Stimulated activated CD8-positive, alpha-beta memory T cell treated with anti-CD3 and anti-CD28 coated beads, Interleukin-12 subunit alpha, Interleukin-12 subunit beta, amount 100 ng/mL, for 4 hours (primary cell): Measurements from ENCODE around the gene SMARCB1.
"Not testable (repeated sequence)": the region's sequence is repeated elsewhere in the genome, so short reads cannot be mapped to it uniquely, and the experiment has no call there.

Experiments
- DNase-seq: peaks from one replicate; pipeline ENCODE4 v3.0.0-alpha.2; 2020; ENCODE audit warnings: low read depth

SMARCB1 gene

DNA sequence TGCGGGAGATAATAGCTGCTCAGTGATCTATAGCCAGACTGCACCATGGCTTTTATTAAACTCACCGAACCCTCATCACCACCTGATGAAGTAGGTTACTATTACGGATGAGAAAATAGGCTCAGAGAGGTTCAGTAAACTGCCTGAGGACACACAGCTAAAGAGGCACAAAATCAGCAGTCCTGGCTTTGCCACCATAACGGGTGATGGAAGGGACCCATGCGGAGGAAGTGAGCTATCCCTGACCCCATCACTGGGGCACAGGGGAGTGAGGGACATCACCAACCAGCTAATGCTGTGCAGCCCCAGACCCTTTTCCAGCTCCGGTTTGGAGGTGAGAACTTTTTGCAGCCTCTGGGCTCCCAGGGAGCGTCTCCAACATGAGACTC, 59.3 kb downstream of the SMARCB1 start:
- no peak for DNase-seq

DNA sequence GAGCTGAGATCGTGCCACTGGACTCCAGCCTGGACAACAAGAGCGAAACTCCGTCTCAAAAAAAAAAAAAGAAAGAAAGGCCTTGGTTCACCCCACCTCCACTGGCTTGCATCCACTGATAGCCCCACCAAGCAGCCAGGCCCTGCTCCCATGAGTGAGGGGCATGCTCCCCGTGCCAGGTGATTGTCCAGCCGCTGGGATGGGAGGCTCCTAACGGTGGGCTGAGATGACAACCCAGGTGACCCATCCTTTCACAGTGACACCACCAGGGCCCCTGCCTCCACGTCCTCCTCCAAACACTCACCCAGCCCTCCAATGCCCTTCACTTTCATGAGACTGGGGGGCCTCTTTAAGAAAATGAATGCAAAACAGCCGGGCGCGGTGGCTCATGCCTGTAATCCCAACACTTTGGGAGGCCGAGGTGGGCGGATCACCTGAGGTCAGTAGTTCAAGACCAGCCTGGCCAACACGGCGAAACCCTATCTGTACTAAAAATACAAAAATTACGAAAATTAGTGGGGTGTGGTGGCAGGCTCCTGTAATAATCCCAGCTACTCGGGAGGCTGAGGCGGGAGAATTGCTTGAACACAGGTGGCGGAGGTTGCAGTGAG, 60.6 kb downstream of the SMARCB1 start:
- DNase-seq = no peak

DNA sequence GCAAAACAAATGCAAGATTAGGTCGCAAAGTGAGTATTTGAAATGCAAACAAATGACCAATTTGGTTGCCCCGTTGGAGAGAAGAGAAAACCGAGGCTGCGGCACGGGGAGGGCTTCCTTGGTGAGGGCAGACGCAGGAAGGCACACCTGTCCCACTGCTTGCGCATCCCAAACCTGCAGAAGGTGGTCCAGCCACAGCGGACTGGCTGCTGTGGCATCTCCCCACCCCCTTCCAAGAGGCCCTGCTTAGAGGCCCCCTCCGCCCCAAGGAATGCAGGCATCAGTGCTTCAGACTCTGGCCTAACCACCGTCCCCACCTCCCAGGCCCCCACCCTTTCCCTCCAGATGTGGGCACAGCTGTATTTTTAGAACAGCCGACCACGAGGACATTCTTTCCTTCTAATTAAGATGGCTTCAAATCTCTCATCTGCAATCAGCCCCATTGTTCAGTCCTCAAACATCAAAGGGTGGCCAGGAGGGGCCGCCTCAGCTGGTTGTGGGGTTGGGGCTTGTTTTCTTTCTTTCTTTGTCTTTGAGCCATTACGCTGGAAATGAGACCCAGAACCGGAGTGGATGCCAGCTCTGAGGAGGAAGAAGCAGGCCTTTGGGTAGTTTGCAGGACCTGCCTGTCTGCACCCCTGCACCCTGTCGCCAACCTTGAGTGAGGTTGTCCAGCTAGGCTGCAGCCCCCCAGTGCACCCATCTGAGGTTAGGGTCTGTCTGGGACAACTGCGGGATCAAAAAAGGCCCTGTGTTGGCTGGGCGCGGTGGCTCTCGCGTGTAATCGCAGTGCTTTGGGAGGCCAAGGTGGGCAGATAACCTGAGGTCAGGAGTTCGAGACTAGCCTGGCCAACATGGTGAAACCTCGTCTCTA, 61.5 kb downstream of the SMARCB1 start:
- no peak for DNase-seq

DNA sequence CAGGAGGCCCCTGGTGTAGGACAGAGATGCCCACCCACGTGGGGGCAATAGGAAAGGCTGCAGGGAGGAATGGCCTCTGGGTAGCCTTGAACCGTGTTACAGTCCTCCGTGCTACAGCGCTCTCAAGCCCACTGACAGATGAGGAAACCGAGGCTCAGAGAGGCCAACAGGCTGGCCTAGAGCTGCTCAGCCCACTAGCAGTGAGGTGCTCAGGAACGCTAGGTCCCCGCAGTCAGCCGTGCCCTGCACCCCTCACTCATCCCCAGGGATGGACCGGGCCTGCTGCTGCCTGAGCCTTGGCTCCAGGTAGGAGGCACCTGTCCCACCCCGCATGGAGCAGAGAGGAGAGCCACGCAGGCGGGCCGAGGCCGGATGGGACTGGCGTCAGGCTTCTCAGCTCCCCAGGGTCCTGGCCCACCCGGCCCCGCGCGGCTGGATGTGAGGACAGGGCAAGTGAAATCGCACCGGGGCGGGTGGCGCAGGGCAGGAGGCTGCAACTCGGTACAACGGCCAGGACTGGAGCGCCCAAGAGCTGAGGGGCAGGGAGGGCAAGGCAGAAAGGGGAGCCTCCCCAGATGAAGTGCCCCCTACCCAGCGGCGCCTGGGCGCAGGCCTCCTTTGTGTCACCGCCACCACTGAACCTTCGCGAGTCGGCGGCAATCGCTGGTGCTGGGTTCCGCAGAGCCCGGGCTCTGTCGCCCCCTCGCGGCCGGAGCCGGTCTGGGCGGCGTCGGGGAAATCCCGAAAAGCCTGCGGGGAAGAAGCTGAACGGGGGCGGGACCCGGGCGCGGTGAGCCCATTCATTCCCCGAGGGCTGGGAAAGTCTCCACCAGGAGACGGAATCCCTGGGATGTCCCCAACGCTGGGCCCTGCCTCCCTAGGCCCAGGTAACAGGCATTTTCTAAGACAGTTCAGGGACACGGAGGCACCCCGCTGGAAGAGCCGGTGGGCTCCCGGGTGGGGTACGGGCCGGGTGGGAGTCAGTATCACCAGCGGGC, 62.5 kb downstream of the SMARCB1 start:
- peak; percentile 73 for DNase-seq

DNA sequence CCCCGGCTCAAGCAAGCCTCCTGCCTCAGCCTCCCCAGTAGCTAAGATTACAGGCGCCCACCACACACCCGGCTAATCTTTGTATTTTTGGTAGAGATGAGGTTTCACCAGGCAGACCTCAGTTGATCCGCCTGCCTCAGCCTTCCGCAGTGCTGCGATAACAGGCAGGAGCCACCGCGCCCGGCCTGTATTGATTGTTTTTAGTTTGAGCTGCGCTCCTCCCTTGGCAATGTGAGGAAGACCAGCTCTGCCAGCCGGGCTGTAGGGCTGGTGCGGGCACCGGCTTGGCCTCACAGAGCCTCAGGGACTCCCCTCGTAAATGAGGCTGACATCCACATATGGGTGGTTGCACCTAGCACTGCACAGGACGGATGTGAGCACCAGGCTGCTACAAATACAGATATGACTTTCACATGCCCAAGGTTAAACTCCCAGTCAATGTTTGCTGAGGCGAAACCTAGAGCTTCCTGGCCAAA, 63.4 kb downstream of the SMARCB1 start:
- no peak for DNase-seq

DNA sequence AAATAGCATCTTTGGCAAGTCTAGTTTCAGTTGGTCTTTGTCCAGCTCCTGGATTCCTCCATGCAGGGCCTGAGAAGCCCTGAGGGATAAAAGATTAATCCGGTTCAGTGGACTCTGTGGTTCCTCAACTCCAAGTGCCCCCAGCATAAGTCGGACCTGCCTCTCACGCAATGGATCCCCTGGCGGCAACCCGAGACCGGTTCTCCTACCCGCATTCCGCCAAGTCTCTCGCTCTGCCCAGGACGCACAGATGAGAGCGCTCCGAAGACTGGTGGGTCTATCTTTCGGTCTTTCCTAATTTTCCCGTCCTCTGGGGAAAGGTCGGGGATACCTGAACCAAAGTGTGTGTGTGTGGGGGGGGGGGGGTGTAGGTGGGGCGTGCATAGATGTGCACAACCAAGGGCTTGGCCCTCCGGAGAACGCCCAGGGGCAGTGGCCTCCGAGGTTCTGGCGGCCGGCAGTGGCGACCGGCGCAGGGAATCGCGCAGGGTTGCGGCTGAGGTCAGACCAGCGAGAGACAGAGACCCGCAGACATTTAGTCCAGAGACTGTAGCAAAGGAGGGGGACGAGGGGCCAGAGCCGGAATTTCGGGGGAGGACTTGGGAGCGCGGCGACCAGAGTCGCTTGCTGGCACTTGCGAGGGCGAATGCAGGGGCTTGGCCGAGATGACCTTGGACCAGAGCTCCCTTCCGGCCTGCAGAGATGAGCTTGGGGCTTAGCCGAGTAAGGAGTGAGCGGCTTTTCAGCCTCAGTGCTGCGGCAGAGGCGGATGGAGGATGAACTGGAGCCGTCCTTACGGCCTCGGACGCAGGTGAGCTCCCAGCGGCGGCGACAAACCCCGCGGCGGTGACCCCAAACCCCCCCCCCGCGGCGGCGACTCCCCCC, 70.2 kb downstream of the SMARCB1 start:
- no peak for DNase-seq

DNA sequence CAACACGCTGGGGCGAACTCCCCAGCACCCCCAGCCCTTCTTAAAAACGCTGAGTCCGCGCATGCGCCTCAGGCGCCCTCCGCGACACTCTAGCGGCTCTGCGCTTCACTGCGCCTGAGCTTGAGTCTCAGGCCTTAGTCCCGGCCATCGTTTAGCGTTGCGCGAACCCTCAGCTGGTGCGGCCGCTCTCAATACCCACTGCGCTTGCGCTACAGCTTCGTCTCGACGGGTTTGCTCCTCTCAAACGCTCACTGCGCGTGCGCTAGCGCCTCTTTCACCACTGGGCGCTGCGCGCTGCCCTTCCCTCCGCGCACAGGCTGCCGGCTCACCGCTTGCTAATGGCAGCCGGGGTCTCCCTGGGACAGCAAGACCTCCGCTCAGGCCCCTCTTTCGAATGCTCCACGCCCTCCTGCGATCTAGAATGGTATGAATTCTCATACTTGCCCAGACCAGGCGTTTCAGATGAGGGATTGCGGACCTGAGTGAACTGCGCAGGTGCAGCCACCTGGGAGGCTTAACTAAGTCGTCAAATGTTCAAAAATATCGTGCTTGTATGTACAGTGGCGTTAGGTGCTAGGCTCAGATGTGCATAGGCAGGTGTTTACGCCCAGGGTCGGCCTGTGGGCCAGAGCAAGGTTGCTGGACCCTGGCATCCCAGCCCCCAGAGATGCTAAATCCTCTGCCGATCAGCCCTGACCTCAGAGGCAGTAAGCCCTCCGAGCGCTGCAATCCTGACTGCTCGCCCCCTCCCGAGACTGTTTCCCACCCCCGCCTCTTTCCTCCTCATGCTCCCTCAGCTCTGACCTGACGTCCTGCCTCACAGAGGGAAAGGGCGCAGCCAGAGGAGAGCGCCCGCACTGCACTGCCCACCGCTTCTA, 71.1 kb downstream of the SMARCB1 start, which contains the start of gene SLC2A11:
TSS of gene SLC2A11 (plus strand) at position 270 of the 878 bp plus-strand sequence. CDS start at position 395, 125 bp downstream.
- peak; percentile 87 for DNase-seq

DNA sequence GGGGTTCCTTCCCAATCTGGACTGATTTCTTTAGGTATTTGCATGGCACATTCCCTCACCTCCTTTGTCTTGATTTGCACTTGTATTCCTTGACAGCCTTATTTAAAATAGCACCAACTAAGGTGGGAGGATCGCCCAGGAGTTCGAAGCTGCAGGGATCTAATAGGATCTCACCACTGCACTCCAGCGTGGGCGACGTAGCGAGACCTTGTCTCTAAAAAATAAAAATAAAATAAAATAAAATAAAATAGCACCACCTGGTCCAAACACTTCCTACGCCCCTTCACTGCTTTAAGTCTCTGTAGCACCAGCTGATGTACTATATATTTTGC, 71.7 kb downstream of the SMARCB1 start:
- no peak for DNase-seq

DNA sequence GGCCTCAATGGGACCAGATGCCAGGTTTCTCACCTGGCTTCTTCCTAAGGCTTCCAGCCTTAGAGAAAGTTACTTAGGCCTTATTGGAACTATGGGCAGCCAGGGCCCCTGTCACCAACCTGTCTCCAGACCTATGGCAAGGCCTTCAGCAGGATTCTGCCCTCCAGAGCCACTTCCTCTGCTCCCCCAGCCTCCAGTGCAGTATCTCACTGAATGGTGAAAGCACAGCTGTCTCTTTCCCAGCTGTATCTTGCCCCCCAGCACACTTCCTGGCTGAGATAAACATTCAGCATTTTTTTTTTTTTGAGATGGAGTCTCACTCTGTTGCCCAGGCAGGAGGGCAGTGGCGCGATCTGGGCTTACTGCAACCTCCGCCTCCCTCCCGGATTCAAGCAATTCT, 72.4 kb downstream of the SMARCB1 start:
- no peak for DNase-seq

DNA sequence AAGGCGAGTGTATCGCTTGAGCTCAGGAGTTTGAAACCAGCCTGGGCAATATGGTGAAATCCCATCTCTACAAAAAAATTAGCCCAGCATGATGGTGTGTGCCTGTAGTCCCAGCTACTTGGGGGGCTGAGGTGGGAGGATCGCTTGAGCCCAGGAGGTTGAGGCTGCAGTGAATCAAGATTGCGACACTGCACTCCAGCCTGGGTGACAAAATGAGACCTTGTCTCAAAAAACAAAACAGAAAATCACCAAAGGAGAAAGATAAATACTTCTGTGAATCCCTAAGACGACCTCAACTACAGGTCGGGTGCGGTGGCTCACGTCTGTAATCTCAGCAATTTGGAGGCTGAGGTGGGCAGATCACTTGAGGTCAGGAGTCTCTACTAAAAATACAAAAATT, 73.4 kb downstream of the SMARCB1 start:
- not testable (repeated sequence) for DNase-seq

DNA sequence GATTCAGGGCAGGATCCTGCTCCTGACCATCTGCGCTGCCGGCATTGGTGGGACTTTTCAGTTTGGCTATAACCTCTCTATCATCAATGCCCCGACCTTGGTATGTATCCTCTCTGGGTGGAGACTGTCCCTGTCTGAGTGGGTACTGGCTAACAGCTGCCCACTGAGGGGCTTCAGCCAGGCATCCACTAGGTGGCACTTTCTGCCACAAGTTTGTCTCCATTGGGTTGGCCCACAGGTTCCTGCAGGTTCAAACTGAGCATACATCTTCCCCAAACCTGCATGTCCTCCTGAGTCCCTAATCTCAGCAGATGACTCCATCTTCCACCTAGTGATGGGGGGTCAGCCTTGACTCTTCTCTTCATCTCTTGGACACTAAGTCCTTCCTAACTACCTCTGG, 75.3 kb downstream of the SMARCB1 start:
- no peak for DNase-seq

DNA sequence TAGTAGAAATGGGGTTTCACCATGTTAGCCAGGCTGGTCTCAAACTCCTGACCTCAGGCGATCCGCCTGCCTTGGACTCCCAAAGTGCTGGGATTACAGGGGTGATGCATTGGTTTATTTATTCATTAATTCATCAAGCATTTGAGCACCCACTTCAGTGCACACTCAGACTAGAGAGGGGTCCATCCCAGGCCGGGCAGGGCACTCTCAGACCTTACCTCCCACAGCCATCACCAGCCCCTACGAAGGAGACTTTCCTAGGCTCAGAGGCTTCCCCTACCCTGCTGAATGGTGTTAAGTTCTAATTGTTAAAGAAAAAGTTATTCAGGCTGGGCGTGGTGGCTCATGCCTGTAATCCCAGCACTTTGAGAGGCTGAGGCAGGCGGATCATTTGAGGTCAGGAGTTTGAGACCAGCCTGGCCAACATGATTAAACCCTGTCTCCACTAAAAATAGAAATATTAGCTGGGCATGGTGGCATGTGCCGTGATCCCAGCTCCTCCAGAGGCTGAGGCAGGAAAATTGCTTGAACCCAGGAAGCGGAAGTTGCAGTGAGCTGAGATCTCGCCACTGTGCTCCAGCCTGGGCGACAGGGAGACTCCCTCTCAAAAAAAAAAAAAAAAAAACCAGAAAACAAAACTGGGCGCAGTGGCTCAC, 77.9 kb downstream of the SMARCB1 start:
- DNase-seq = not testable (repeated sequence)

DNA sequence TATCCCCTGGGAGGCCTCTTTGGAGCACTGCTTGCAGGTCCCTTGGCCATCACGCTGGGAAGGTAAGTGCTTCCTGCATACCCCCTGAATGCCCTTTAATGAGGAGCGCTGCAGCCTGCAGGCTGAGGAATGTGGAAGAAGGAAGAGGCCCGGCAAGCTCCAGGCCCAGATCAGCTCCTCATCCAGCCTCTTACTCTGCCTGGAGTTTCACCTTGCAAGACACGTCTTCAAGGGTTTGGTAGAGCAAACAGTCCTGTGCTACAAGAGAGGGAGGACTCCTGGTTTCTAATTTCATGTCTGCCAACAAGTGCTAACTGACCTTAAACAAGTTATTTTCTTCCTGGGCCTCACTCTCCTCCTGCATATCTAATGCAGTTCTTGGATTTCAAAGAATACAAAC, 81.8 kb downstream of the SMARCB1 start:
- no peak for DNase-seq

DNA sequence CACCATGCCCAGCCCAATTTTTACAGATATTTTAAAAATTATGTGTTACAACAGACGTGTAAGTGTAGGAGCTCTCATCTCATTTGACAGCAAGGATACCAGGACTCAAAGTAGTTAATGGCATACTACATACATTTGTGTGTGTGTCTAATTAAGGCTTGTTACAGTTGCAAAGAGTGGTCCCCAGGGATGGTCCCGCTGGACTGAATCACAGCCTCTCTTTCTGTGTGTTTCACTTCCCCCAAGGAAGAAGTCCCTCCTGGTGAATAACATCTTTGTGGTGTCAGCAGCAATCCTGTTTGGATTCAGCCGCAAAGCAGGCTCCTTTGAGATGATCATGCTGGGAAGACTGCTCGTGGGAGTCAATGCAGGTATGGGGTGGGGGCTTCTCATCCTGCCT, 88.1 kb downstream of the SMARCB1 start:
- no peak for DNase-seq

DNA sequence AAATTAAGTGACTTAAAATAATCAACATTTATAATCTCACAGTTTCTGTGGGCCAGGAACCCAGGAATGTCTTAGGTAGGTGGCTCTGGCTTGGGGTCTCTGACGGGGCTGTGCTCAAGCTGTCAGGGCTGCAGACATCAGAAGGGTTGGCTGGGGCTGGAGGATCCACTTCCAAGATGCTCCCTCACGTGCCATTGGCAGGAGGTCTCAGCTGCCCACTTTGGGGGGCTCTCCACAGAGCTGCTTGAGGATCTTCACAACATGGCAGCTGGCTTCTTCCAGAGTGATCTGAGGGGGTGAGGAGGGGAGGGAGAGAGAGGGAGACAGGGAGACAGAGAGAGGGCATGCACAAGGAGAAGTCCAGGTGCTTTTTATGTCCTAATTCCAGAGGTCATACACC, 89.0 kb downstream of the SMARCB1 start:
- DNase-seq = no peak

DNA sequence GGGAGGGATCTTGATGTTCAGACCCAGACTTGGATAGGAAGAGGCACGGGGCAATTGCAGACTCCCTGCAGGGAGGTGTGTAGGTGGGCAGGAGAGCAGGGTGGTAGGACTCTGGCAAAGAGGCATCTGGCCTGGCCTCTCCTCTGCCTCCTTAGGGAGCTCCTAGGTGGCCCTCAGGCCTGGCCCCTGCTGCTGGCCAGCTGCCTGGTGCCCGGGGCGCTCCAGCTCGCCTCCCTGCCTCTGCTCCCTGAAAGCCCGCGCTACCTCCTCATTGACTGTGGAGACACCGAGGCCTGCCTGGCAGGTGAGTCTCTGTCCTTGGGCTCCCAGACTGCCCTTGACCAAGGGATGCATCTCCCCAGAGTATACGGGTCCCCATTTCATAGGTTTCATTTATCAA, 90.8 kb downstream of the SMARCB1 start:
- no peak for DNase-seq

DNA sequence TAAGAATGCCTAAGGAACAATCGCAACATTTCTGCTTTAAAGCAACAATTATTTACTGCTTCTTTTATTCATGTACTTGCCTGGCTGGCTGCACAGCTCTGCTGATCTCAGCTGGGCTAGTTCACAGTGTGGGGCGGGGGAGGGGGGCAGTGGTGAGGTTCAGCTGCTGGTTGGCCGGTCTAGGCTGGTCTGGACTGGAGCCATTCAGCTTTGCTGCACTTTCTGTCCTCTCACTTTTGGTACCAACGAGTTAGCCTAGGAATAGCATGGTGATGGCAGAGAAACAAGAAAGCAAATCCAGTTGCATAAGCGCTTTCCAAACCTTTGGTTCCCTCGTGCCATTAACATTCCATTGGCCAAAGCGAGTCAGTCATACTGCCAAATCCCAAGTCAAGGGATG, 91.5 kb downstream of the SMARCB1 start:
- no peak for DNase-seq

DNA sequence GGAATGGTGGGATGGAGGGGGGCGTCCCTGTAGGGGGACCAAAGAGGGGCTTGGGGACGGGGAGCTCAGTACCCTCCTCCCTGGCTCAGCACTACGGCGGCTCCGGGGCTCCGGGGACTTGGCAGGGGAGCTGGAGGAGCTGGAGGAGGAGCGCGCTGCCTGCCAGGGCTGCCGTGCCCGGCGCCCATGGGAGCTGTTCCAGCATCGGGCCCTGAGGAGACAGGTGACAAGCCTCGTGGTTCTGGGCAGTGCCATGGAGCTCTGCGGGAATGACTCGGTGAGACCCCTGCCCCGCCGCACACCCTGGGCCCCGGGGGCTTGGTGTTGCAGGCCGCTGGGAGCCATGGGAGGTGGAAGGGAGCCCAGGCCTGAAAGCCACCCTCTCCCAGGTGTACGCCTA, 95.6 kb downstream of the SMARCB1 start:
- no peak for DNase-seq

DNA sequence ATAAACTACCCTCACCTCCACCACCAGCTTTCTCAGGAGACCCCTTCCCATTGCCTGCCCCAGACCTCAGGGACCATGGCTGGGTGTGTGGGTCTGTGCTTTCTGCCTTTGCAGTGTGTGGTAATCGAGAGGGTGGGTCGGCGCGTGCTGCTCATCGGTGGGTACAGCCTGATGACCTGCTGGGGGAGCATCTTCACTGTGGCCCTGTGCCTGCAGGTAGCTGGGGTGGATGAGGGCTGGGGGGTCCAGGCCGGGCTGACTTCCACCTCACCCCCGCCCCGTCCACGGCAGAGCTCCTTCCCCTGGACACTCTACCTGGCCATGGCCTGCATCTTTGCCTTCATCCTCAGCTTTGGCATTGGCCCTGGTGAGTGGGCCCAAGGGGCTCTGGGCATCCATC, 96.9 kb downstream of the SMARCB1 start:
- DNase-seq = no peak

DNA sequence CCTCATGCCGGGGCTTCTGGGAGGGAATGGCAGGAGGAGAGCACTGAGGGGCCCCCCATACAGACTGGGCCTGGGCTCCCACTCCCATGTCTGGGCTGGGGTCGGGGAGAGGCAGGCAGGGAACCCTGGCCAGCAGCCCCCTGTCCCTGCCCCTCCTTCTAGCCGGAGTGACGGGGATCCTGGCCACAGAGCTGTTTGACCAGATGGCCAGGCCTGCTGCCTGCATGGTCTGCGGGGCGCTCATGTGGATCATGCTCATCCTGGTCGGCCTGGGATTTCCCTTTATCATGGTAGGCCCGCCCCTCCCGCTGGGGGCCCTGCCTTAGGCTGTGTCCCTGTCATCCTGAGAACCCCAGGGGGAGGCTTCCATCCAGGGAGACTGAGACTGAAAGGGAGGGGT, 97.4 kb downstream of the SMARCB1 start:
- no peak for DNase-seq
